HG02571 (cell line): Measurements from ENCODE around the gene PTPDC1.

ENCODE experiments used
- ATAC-seq: cut with Tn5 transposase; IDR thresholded peaks from one replicate; pipeline ENCODE4 v1.9.1; 2021; ENCODE audit warnings: mild to moderate bottlenecking, moderate library complexity; ENCODE audit not compliant: unreplicated experiment

Gene PTPDC1, protein sequence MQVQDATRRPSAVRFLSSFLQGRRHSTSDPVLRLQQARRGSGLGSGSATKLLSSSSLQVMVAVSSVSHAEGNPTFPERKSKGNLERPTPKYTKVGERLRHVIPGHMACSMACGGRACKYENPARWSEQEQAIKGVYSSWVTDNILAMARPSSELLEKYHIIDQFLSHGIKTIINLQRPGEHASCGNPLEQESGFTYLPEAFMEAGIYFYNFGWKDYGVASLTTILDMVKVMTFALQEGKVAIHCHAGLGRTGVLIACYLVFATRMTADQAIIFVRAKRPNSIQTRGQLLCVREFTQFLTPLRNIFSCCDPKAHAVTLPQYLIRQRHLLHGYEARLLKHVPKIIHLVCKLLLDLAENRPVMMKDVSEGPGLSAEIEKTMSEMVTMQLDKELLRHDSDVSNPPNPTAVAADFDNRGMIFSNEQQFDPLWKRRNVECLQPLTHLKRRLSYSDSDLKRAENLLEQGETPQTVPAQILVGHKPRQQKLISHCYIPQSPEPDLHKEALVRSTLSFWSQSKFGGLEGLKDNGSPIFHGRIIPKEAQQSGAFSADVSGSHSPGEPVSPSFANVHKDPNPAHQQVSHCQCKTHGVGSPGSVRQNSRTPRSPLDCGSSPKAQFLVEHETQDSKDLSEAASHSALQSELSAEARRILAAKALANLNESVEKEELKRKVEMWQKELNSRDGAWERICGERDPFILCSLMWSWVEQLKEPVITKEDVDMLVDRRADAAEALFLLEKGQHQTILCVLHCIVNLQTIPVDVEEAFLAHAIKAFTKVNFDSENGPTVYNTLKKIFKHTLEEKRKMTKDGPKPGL

DNA sequence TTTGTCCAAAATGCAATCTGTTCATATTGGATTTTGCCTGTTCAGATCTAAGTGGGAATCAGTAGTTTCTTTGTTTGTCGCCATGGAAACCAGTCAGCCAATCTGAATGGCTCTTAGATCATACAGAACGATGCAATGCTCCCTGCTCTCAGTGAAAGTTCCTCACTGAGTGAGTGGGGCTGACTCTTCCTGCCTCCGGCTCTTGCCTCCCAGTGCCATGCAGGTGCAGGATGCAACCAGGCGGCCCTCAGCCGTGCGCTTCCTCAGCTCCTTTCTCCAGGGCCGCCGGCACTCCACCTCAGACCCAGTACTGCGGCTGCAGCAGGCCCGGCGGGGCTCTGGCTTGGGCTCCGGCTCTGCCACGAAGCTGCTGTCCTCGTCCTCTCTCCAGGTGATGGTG is at the start of gene PTPDC1:
PTPDC1 (plus strand) TSS at position 151 of the 400 bp plus-strand sequence; CDS start at position 218, 67 bp downstream.
- ATAC-seq, result no peak

DNA sequence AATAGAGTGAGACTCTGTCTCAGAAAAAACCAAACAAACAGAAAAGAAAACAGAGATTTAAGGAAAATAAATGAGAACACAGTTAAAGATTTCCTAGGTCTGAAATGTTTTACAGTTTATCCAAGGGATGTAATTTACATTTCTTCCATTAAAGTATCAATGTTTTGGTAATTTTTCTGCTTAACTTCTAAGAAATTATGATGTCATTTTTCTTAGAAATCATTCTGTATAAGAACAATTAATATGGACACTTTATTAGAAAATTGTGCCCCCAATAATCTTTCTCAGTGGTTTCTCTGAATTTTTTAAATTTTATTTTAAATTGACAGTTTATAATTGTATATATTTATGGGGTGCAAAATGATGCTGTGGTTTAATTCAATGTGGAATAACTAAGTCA is 49.8 kb upstream of the PTPDC1 start:
- no peak for ATAC-seq

DNA sequence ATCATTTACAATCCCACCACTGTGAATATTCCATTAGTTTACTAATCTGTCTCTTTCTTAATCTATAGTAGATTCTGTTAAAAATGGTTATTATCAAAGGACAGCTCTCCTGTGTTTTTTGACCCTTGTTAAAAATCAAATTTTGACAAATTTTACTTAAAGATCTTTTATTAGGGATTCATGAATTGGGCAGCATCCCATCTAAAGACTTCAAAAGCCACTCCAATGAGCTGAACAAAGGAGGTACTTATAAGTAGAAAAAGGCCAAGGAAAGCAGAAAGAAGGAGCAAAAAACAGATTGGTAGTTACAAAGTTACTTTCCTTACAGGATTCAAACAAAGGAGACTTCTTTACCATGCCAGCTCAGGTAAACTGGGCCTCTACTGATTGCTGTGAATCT is 44.5 kb upstream of the PTPDC1 start:
- no peak for ATAC-seq

DNA sequence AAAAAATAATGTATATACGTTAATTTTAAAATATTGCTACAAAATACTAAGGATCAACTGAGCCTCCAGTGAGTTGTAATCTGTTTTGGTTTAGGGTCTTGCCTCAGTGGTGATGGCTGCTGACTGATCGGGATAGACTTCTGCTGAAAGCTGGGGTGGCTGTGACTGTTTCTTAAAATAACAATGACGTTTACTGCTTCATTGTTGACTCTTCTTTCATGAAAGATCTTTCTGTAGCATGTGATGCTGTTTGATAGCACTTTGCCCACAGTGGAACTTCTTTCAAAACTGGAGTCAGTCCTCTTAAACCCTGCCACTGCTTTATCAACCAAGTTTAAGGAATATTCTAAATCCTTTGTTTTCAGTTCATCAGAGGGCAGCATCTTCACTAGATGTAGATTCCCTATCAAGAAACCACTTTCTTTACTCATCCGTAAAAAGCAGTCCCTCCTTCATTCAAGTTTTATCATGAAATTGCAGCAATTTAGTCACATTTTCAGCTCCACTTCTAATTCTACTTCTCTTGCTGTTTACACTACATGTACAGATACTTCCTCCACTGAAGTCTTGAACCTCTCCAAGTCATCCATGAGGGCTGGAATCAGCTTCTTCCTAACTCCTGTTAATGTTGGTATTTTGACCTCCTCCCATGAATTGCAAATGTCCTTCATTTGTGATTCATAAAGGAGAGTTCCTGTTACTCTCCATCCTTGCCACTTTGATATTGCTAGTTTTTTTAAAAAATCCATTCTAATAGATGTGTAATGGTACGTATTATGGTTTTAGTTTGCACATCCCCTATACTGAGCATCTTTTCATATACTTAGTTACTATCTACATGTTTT is 41.5 kb upstream of the PTPDC1 start:
- ATAC-seq, result no peak

DNA sequence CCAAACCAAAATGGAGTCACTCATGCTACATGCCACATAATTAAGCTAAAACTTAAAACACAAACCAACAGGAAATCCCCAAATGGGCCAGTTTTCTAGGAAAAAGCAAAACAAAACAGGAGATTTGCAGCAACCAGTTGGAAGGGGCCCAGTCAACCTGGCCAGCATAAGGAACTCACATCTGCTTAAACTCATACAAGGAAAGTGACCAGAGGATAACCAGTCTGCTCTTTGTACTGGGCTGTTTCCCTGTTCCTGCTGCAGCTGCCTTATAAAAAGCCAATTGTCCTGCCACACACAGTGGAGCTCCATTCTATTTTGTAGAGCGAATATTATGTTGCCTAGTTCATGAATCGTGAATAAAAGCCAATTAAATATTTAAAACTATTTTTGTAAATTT is 29.5 kb upstream of the PTPDC1 start:
- ATAC-seq, result no peak

DNA sequence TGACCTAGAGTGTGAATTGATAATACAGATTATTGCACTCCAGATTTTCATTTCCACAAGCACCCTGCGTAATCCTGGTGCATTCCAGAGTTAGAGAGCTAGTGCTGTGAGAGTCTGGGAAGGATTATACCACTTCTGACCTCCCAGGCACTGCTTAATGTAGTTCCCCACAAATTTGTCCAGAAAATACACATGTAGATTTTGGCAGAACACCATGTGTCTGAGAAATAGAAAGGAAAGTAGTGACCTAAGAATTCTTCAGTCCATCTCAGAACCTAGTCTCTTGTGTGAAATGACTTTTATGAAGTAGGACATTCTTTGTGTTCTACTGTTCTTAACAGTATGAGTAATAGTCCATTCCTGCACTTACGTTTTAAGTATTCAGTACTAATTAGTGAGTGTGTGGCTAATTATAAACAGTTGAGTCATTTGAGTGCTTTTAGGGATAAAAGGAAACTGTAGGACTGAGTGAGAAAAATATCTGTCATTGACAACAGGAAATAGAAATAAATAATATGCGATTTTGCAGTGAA is 27.8 kb upstream of the PTPDC1 start:
- no peak for ATAC-seq

DNA sequence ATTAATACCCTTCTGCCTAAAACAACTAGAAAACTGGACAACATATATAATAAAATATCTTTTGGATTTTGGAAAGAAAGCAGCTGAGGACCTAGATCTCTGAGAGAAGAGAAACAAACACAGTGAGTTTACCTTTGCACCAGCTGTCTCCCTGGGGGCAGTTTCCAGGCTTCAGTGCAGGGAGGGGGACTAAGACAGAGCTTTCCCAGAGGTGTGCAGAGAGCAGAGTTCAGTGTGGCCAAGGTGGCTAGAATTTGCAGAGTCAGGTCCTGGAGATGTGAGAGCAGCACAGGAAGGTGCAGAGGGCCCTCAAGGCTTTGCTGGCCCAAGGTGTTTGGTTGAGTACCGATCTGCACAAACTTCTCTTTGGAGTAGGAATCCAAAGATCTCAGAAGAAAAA is 26.3 kb upstream of the PTPDC1 start:
- no peak for ATAC-seq

DNA sequence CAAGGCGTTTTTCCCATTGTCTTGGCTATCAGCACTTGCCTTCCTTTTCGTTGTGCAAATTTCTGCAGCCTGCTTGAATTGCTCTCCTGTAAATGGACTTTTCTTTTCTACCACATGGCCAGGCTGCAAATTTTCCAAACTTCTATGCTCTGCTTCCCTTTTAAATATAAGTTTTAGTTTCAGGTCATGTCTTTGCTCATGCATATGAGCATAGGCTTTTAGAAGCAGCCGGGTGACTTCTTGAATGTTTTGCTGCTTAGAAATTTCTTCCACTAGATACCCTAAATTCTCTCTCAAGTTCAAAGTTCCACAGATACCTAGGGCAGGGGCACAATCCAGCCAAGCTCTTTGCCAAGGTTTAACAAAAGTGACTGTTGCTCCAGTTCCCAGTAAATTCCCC is 22.4 kb upstream of the PTPDC1 start:
- ATAC-seq, result no peak

DNA sequence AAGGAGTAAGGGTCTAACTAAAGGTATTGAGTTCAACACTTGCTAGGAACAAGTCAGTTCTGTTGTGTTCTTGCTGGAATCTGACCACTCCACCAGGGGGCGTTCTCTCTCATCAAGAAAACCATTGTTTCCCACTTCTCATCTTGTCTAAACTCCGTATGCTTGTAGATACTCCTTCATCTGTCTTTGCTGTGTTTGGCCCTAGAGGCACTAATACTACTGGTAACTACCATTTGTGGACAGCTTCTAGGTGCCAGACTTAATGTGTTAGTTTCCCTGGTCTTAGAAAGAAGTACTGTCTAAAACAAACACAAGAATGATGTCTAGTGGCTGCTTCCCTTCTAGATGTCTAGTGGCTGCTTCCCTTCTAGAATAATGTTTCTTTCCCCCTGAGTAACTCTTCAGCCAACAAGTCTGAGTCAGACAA is 18.7 kb upstream of the PTPDC1 start:
- no peak for ATAC-seq

DNA sequence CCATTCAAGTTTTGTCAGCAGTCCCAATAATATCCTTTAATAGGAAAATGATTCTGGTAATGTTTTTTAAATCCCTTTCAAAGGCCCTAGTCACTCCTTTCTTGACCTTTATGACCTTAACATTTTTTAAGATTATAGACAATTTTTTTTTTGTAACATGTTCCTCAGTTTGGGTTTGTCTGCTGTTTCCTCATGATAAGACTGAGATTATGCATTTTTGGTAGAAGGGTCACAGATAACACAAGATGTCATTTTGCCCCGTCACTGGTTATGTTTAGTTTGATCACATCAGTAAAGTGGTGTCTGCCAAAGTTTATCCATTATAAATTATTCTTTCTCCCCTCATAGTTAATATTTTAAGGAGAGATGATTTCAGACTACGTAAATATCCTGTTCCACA is 16.0 kb upstream of the PTPDC1 start:
- ATAC-seq, result no peak

DNA sequence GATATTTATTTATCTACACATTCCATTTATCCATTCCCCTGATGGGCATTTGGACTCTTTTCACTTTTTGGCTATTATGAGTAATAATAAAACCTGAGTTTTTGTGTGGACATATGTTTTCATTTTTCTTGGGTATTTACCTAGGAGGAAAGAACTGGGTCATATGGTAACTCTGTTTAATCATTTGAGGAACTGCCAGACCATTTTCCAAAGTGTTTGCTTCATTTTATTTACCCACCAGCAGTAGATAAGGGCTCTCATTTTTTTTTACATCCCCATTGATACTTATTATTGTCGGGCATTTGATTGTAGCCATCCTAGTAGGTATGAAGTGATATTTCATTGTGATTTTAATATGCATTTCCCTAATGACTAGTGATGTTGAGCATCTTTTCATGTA is 7.7 kb upstream of the PTPDC1 start:
- no peak for ATAC-seq

DNA sequence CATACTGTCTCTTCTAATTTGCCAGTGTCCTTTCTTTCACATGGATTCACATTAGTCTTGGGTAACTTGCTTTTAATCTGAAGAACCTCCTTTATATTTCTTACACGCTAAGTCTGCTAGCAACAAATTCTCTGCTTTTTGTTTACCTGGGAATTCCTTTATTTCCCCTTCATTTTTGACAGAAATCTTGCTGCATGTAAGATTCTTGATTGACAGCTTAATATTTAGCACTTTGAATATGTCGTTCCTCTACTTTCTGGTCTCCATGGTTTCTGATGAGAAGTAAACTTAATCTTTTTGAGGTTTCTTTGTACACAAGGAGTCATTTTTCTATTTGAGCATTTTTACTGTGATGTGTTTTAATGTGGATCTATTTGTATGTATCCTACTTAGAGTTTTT is 6.2 kb upstream of the PTPDC1 start:
- no peak for ATAC-seq

DNA sequence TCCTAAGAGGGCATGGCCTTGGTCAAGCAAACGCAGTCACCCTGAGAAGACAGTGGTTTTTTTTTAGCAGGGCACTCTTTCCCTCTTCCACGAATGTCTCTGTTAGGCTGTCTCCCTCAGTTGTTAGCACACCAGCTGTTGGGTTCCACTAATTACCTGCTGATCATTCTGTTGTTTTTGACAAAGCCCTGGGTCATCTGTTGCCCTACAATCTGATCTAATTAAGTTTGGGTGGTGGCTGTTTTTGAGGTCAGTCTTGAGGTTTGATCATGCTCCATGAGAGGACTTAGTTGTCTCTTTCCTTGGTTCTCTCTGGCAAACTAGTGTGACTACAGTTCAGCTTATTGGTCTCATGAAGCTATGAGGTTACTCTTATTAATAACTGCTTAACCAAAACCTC is 5.0 kb upstream of the PTPDC1 start:
- ATAC-seq, result no peak

DNA sequence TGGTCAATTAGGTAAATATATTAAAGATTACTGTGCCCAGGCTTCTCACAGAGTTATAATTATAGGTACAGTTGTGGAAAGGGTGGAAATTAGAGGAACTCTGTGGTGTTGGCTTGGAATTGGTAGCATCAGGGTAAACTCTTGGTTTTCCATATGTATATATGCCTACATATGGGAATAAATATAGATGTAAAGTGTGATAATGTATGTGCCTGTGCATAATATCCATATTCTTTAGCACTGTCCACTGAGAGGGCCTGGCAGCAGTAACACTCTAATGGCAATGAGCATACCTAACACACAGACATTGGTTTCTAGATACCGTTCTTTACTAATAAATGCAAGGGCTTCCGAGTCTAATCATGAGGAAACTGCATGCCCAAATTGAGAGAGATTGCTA is 4.0 kb upstream of the PTPDC1 start:
- no peak for ATAC-seq

DNA sequence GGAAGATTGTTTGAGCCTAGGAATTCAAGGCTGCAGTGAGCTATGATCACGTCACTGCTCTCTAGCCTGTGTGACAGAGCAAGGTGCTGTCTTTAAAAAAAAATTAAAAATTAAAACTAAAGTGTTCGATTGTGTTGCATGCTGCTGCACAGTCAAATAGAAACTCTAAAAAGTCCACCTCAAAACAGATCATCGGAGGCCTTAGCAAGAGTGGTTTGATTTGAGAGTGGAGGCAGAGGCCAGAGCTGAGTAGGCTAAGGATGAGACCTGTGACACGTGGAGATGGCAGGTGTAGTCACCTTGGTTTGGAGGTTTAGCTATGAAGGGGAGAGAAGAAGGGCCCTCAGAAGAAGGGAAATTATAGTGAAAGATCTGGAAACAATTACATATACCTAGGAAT is 2.8 kb upstream of the PTPDC1 start:
- ATAC-seq, result no peak

DNA sequence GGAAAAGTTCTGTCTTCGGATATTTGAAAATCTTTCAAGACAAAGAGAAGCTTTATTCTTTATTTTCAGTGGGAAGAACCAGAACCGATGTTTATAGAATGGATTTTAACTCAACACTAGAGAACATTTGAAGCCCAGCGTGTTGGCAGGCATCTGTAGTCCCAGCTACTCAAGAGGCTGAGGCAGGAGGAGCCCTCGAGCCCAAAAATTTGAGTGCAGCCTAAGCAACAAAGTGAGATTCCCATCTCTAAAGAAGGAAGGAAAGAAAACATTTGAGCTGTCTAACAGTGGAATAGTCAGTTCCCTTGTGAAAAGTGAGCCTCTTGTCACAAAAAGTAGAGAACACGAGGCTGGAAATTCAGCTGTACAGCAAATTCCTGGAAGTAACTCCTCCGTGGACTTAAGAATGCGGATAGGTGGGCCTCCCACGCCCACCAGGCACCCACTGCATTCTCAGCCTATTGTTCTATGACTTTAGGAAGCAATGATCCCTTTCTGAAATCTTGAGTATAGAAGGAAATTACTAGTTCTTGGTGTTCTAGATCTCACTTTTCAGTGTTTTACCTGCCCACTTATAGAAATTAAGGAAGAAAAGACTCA is 2.3 kb upstream of the PTPDC1 start:
- ATAC-seq, result no peak

DNA sequence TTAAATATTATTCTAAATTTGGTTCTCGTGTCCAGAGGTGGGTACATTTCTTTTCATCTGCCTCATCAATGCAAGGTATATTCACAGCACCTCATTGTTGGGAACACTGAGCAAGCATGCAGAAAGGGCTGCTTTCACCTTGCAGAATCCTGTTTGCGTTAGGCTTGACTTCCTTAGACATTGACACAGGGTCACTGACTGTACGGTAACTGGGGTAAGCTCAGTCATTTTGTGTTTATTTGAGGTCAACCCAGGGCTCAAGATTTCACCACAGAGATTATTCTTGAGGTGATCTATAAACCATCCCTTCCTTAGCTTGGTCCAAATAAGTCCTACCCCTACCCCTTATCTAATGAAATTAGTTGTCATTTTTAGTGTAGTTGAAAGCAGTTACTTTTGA is 1.7 kb upstream of the PTPDC1 start:
- ATAC-seq, result no peak

DNA sequence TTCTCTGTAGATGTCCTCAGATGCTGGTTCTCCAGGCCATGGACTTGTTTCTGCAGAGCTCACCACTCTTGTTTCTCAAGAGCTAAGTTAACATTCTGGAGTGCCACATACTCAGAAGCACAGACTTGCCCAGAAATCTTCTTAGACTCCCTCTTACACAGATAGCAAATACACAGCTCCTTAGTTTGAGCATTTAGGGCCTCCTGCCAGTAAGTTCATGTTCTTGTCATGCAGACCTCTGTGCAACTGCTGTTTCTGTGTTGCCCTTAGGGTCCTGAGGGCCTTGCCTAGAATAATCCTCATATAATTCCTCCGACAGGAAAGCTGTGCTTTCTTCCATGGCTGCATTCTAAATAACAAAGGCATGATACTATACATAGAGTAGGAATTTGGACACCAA is 1.3 kb upstream of the PTPDC1 start:
- ATAC-seq, result no peak

DNA sequence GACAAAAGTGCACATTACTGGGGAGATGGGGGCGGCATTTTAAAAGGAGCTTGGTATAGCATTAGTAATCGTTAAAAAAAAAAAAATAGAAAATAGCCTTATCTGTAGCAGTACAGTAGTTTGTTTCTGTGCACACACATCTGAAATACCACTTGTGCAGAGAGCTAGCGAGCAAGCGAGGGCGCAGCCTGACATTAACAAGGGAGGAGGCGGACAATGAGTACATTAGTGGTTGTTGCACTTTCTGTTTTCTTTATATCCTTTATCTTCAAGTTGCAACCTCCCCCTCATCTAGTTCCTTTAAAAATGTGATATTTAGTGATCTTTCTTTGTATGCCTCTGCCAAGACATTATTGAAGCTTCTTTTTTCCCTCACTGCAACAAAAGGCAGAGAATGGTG is 880 bp upstream of the PTPDC1 start:
- ATAC-seq, result no peak

DNA sequence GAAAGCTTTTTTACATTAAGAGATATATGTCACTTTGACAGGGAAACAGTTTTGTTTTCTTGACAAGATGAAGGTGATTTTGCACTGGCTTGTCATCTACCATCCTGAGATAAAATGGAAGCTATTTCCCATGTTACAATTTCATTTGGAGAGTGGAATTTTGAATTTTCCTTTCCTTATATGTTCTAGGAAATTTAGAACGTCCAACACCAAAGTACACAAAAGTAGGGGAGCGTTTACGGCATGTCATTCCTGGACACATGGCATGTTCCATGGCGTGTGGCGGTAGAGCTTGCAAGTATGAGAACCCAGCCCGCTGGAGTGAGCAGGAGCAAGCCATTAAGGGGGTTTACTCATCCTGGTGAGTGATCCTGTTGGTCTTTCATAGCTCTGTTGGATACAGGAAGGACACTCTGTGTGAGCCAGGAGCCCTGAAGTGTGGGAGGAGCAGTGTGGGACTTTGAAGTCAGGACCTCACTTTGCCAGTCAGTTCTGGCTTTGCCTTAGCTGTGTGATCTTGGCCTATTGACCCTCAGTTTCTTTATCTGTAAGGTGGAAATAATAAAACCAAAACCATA is 887 bp downstream of the PTPDC1 start:
- ATAC-seq, result no peak
